Suprapubic skin (tissue), 3 donors: ENCODE results near the gene OR2J1.

ENCODE experiments used
- POLR2A ChIP-seq, 2 donors: fragments of 450-650 bp; IDR thresholded peaks; one replicate each; pipeline ENCODE4 v1.6.1; 2017; ENCODE audit warnings: antibody characterized with exemption in 2 of 2, mild to moderate bottlenecking in 2 of 2, moderate library complexity in 2 of 2
- TF ChIP-seq, protein P1 (sequence below), 2 donors: fragments of 200-600 bp in 1 of 2; fragments of 450-650 bp in 1 of 2; sonication (generic) in 1 of 2; IDR thresholded peaks; one replicate each; pipeline ENCODE4 v1.5.1; 2016 to 2019; ENCODE audit warnings: antibody characterized with exemption in 2 of 2, mild to moderate bottlenecking in 1 of 2, moderate library complexity in 1 of 2

GRCh38 chr6:29081312-29081711 is 18.0 kb upstream of the OR2J1 start:
- TF ChIP-seq, protein P1, sequence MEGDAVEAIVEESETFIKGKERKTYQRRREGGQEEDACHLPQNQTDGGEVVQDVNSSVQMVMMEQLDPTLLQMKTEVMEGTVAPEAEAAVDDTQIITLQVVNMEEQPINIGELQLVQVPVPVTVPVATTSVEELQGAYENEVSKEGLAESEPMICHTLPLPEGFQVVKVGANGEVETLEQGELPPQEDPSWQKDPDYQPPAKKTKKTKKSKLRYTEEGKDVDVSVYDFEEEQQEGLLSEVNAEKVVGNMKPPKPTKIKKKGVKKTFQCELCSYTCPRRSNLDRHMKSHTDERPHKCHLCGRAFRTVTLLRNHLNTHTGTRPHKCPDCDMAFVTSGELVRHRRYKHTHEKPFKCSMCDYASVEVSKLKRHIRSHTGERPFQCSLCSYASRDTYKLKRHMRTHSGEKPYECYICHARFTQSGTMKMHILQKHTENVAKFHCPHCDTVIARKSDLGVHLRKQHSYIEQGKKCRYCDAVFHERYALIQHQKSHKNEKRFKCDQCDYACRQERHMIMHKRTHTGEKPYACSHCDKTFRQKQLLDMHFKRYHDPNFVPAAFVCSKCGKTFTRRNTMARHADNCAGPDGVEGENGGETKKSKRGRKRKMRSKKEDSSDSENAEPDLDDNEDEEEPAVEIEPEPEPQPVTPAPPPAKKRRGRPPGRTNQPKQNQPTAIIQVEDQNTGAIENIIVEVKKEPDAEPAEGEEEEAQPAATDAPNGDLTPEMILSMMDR (IDR thresholded peaks at IDR 0.05) = no peak
- TF ChIP-seq POLR2A (IDR thresholded peaks at IDR 0.05) = no peak
